ENCODE results near the gene DNAH17. TPM values are rescaled to one million over a fixed set of nuclear protein-coding genes. Genes with fewer than 3 reads are reported as not detected.

The DNAH17 gene
- total and polyA plus RNA-seq, 3 experiments from 2014 or later: 0.20 TPM; not detected in 2

DNA sequence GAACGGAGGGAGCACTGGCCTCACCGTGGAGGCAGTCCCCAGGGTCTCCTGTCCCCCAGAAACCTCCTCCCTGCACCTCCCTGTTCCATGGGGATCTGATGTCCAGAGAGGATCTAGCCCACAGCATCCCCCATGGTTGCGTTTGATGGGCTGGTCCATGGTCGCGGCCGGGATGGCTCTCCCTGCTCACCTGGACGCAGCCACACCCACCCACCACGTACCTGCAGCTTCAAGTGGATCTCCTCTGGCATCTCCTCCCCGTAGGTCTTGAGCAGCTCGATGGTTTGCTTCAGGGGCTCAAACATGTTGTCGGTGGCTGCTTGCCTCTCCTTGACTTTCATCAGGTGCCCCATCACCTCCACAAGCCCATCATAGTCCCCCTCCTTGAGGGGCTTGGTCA, 47.9 kb downstream of the DNAH17 start:
- no peaks in the 10 kb centered on the region for H3K9me3 ChIP-seq (ENCODE audit: low read length)
- no peak overlapping the region for H3K27ac ChIP-seq (ENCODE audit: low read depth, low read length)
- peaks cover under 1% of the 10 kb centered on the region for H3K4me1 ChIP-seq (ENCODE audit: insufficient read depth, low read length)
- ChIA-PET CTCF (no interaction called here), POLR2A (no interaction called here)
- H3K36me3 ChIP-seq (ENCODE audit: insufficient read depth, low read length): no peaks in the 10 kb centered on the region
- Mint-ChIP-seq H3K4me3 (no peak overlapping the region), H3K4me1 (no peaks in the 10 kb centered on the region), H3K36me3 (no peaks in the 10 kb centered on the region), H3K27me3 (peaks cover 0 to 6% of the 10 kb centered on the region in 2 donors), H3K9me3 (no peaks in the 10 kb centered on the region), H3K27ac (peak overlapping the region in 1 of 8 donors; percentile 58)
- no peaks in the 10 kb centered on the region for H3K27me3 ChIP-seq (ENCODE audit: insufficient read depth, low read length, poor library complexity, severe bottlenecking)
- no peak for DNase-seq
- no peak overlapping the region for H3K4me3 ChIP-seq (ENCODE audit: low read length)

DNA sequence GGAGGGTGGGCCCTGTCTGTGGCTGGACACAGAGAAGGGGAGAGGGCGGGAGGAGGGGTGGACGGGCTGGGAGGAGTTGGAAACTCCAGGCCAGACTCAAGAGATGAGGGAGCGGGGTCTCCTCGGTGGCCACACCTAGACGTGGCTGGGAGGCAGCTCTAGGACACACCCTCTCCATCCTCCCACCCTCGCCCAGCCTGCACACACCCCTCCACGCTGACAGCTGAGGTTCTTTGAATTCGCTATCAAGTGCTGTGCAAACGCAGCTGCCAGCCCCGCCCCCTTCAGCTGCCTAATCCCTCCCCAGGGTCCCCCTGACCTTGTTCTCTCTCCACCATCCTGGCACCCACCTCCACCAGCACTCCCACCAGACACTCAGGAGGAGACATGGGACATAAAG, 48.7 kb downstream of the DNAH17 start:
- Histone ChIP-seq H3K4me1 (ENCODE audit: insufficient read depth, low read length) (no peaks in the 10 kb centered on the region), H3K36me3 (ENCODE audit: insufficient read depth, low read length) (no peaks in the 10 kb centered on the region), H3K4me3 (ENCODE audit: low read length) (no peak overlapping the region), H3K27ac (ENCODE audit: low read depth, low read length) (no peak overlapping the region), H3K27me3 (ENCODE audit: insufficient read depth, low read length, poor library complexity, severe bottlenecking) (no peaks in the 10 kb centered on the region), H3K9me3 (ENCODE audit: low read length) (no peaks in the 10 kb centered on the region)
- H3K27ac Mint-ChIP-seq: no peak overlapping the region
- DNase-seq: no peak
- H3K36me3 Mint-ChIP-seq: no peaks in the 10 kb centered on the region
- H3K9me3 Mint-ChIP-seq: no peaks in the 10 kb centered on the region
- ChIA-PET POLR2A (no interaction called here), CTCF (no interaction called here)
- H3K4me1 Mint-ChIP-seq: no peaks in the 10 kb centered on the region
- no peak overlapping the region for H3K4me3 Mint-ChIP-seq
- H3K27me3 Mint-ChIP-seq: peaks cover 0 to 6% of the 10 kb centered on the region in 2 donors

DNA sequence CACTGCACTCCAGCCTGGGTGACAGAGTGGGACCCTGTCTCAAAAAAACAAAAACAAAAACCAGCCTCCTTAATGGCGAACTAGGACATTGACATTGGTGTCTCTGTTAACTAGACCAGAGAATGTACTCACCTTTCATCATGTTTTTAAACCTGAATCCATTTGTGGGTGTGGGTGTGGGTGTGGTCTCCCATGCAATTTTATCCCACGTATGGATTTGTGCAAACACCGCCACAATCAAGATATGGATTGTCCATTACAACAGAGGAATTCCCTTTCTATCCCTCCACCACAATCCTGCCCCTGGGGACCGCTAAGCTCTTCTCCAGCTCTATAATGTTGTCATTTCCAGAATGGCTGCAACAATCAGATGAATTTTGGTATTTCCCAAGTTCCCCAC, 49.9 kb downstream of the DNAH17 start:
- no peaks in the 10 kb centered on the region for H3K27me3 ChIP-seq (ENCODE audit: insufficient read depth, low read length, poor library complexity, severe bottlenecking)
- no peak overlapping the region for H3K27ac ChIP-seq (ENCODE audit: low read depth, low read length)
- Mint-ChIP-seq H3K36me3 (no peaks in the 10 kb centered on the region), H3K4me3 (no peak overlapping the region), H3K9me3 (no peaks in the 10 kb centered on the region), H3K4me1 (no peaks in the 10 kb centered on the region), H3K27me3 (peaks cover 0 to 6% of the 10 kb centered on the region in 2 donors), H3K27ac (no peak overlapping the region)
- POLR2A ChIA-PET: no interaction called here
- no peaks in the 10 kb centered on the region for H3K9me3 ChIP-seq (ENCODE audit: low read length)
- CTCF ChIA-PET: no interaction called here
- DNase-seq: no peak
- H3K4me3 ChIP-seq (ENCODE audit: low read length): no peak overlapping the region
- H3K4me1 ChIP-seq (ENCODE audit: insufficient read depth, low read length): no peaks in the 10 kb centered on the region
- H3K36me3 ChIP-seq (ENCODE audit: insufficient read depth, low read length): no peaks in the 10 kb centered on the region

DNA sequence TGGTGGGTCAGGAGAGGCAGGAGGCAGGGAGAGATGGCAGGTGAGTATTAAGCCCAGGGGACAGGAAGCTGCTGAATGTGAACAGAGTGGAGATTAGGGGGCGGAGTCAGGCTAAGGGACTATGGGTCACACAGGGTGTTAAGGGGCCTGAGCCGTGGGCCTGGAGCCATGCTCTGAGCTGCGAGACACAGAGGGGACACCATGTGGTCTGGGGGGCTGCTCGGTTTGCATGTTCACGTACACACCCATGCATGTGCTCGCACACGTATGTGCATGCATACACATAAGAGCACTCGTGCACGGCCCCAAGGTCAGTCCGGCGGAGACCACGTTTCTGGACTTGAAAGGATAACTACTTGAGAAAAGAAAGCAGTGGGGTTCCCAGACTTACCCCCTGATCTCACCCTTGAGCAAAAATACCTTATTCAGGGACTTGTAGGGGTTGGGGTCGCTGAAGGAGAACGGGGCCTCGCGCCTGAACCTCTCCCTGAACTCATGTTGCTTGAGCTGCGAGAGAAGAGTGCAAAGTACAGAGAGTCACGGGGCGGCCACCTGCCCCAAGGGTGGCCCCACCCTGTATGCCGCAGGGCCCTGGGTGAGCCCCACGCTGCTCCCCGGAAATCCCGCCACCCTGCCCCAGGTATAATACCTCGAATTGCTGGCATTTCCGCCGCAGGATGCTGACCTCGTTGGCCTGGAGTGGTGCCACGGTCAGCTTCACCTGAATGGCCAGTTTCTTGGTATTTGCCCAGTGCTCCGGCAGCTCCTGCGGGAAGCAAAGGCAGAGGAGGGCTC, 50.8 kb downstream of the DNAH17 start:
- POLR2A ChIA-PET: no interaction called here
- Mint-ChIP-seq H3K4me1 (no peaks in the 10 kb centered on the region), H3K27me3 (peaks cover 0 to 4% of the 10 kb centered on the region in 2 donors), H3K27ac (no peak overlapping the region), H3K4me3 (no peak overlapping the region), H3K36me3 (no peaks in the 10 kb centered on the region), H3K9me3 (no peaks in the 10 kb centered on the region)
- H3K4me1 ChIP-seq (ENCODE audit: insufficient read depth, low read length): no peaks in the 10 kb centered on the region
- no peak for DNase-seq
- CTCF ChIA-PET: no interaction called here
- H3K4me3 ChIP-seq (ENCODE audit: low read length): no peak overlapping the region
- no peaks in the 10 kb centered on the region for H3K9me3 ChIP-seq (ENCODE audit: low read length)
- H3K27me3 ChIP-seq (ENCODE audit: insufficient read depth, low read length, poor library complexity, severe bottlenecking): no peaks in the 10 kb centered on the region
- no peaks in the 10 kb centered on the region for H3K36me3 ChIP-seq (ENCODE audit: insufficient read depth, low read length)
- H3K27ac ChIP-seq (ENCODE audit: low read depth, low read length): no peak overlapping the region

DNA sequence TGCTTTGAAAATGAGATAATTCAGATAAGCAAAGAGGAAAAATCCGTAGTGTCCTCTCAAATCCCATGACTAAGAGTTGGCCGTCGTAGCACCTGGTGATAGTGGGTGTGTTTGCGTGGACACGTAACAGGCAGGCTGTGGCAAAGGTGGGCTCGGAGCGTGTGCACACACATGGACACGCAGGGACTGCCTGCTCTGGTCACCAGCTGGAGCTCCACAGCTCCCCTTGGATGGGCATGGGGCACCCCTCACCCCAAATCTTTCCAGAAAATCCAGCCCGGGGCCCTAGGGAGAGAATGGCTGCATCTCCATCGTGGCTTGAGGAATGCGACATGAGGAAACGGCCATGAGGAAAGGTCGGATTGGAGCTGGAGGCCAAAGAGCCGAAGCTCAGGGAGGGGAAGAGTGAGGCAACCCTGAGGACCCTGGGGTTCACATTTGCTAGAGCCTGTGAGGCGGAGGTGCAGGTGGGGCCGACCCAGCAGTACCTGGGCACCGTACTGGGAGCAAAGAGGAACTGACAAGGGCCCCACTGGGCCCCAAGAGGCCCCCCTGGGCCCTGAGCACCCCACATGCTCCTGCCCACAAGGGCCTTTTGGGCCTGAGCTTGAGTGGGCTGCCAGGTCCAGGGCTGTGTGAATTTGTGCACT, 51.6 kb downstream of the DNAH17 start:
- Mint-ChIP-seq H3K36me3 (no peaks in the 10 kb centered on the region), H3K27me3 (peaks cover 0 to 4% of the 10 kb centered on the region in 2 donors), H3K4me1 (no peaks in the 10 kb centered on the region), H3K27ac (no peak overlapping the region), H3K4me3 (no peak overlapping the region), H3K9me3 (no peaks in the 10 kb centered on the region)
- DNase-seq: no peak
- POLR2A ChIA-PET: no interaction called here
- Histone ChIP-seq H3K27ac (ENCODE audit: low read depth, low read length) (no peak overlapping the region), H3K9me3 (ENCODE audit: low read length) (no peaks in the 10 kb centered on the region), H3K4me3 (ENCODE audit: low read length) (no peak overlapping the region), H3K4me1 (ENCODE audit: insufficient read depth, low read length) (no peaks in the 10 kb centered on the region), H3K27me3 (ENCODE audit: insufficient read depth, low read length, poor library complexity, severe bottlenecking) (no peaks in the 10 kb centered on the region), H3K36me3 (ENCODE audit: insufficient read depth, low read length) (no peaks in the 10 kb centered on the region)
- CTCF ChIA-PET: no interaction called here

DNA sequence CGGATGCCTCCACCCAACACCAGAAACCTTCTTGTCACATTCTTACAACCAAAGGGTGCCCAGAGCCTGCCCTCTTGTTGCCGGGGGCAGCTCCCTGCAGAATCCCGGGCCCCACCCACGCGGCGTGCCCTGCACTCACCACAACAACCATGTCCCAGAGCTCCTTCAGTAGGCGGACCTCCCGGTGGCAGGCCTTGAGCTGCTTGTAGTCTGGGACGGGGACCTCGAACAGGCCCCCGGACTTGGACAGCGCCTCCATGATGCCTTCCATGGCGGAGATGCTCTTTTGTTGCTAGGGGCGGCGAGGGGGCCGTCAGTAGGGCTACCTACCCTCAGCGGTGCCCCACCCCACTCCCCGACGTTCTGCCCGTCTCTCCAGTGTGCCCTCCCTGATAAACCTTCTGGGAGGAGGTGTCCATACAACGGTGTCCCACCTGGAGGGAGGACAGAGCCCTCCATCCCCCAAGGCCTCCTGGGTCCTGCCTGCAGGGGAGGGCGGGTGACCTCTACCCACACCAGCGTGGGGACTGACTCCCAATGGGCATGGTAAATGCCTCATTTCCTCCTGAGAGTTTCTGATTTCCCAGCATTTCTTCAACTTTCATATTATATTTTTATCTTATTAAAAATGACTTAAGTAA, 52.2 kb downstream of the DNAH17 start:
- no peaks in the 10 kb centered on the region for H3K4me1 ChIP-seq (ENCODE audit: insufficient read depth, low read length)
- H3K36me3 Mint-ChIP-seq: no peaks in the 10 kb centered on the region
- H3K4me3 ChIP-seq (ENCODE audit: low read length): no peak overlapping the region
- H3K27me3 ChIP-seq (ENCODE audit: insufficient read depth, low read length, poor library complexity, severe bottlenecking): no peaks in the 10 kb centered on the region
- H3K36me3 ChIP-seq (ENCODE audit: insufficient read depth, low read length): no peaks in the 10 kb centered on the region
- H3K9me3 ChIP-seq (ENCODE audit: low read length): no peaks in the 10 kb centered on the region
- no peaks in the 10 kb centered on the region for H3K4me1 Mint-ChIP-seq
- CTCF ChIA-PET: no interaction called here
- H3K27ac ChIP-seq (ENCODE audit: low read depth, low read length): no peak overlapping the region
- POLR2A ChIA-PET: no interaction called here
- H3K27ac Mint-ChIP-seq: no peak overlapping the region
- no peak for DNase-seq
- peaks cover 0 to 4% of the 10 kb centered on the region in 2 donors for H3K27me3 Mint-ChIP-seq
- no peaks in the 10 kb centered on the region for H3K9me3 Mint-ChIP-seq
- no peak overlapping the region for H3K4me3 Mint-ChIP-seq

DNA sequence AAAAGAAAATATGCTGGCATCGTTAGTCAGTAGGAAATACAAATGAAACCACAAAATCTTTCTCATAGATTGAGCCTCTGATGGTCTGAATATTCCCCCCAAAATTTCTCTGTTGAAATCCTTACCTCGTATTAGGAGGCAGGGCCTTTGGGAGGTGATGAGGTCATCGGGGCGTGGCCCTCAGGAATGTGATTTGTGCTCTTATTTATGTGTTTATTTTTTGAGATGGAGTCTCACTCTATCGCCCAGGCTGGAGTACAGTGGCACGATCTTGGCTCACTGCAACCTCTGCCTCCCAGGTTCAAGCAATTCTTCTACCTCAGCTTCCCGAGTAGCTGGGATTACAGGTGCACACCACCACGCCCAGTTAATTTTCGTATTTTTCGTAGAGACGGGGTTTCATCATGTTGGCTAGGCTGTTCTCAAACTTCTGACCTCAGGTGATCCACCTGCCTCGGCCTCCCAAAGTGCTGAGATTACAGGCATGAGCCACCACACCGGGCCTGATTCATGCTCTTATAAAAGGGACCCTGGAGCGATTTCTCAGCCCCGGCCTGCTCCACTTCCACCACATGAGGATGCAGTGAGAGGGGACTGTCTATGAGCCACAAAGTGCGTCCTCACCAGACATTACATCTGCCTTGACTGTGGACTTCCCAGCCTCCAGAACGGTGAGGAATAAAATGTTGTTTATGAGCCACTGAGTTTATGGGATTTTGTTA, 53.1 kb downstream of the DNAH17 start:
- no peaks in the 10 kb centered on the region for H3K9me3 ChIP-seq (ENCODE audit: low read length)
- Mint-ChIP-seq H3K27me3 (peaks cover 0 to 4% of the 10 kb centered on the region in 2 donors), H3K4me3 (no peak overlapping the region), H3K36me3 (no peaks in the 10 kb centered on the region), H3K4me1 (no peaks in the 10 kb centered on the region), H3K9me3 (no peaks in the 10 kb centered on the region), H3K27ac (no peak overlapping the region)
- no peaks in the 10 kb centered on the region for H3K27me3 ChIP-seq (ENCODE audit: insufficient read depth, low read length, poor library complexity, severe bottlenecking)
- CTCF ChIA-PET: no interaction called here
- POLR2A ChIA-PET: no interaction called here
- no peak overlapping the region for H3K4me3 ChIP-seq (ENCODE audit: low read length)
- no peaks in the 10 kb centered on the region for H3K36me3 ChIP-seq (ENCODE audit: insufficient read depth, low read length)
- DNase-seq: no peak
- no peak overlapping the region for H3K27ac ChIP-seq (ENCODE audit: low read depth, low read length)
- no peaks in the 10 kb centered on the region for H3K4me1 ChIP-seq (ENCODE audit: insufficient read depth, low read length)
